Small intestine (tissue), 7 donors: ENCODE data around the gene SEMA5A. TPM values are rescaled to one million over a fixed set of nuclear protein-coding genes. Genes with fewer than 3 reads are reported as not detected.

ENCODE experiments used
- DNase-seq, 2 donors: peaks; one replicate each; pipeline versions ENCODE4 v3.0.0 to v3.0.0-alpha.2; 2013
- FAIRE-seq: peaks from 2 replicates; lab custom pipeline; 2012; peaks lifted over from hg19 to GRCh38; lab: Jason Lieb, UNC
- H3K27ac ChIP-seq, 3 donors: one replicate each; pipeline ENCODE4 v1.5.1; 2013; ENCODE audit warnings: low read length in 2 of 3, mild to moderate bottlenecking in 2 of 3, control low read depth in 1 of 3, inconsistent platforms in 1 of 3, low read depth in 1 of 3, moderate library complexity in 1 of 3
- H3K27me3 ChIP-seq, 3 donors: one replicate each; pipeline ENCODE4 v1.6.1; 2013; ENCODE audit warnings: low read length in 3 of 3, inconsistent platforms in 1 of 3; ENCODE audit not compliant: control insufficient read depth in 3 of 3, insufficient read depth in 3 of 3
- H3K36me3 ChIP-seq, 3 donors: one replicate each; pipeline ENCODE4 v1.6.1; 2013; ENCODE audit warnings: low read length in 3 of 3, inconsistent platforms in 1 of 3, low read depth in 1 of 3, mild to moderate bottlenecking in 1 of 3, moderate library complexity in 1 of 3; ENCODE audit not compliant: control insufficient read depth in 3 of 3, insufficient read depth in 2 of 3
- H3K4me1 ChIP-seq, 3 donors: one replicate each; pipeline ENCODE4 v1.6.1; 2013; ENCODE audit warnings: low read length in 2 of 3, inconsistent platforms in 1 of 3, low read depth in 1 of 3, mild to moderate bottlenecking in 1 of 3, moderate library complexity in 1 of 3; ENCODE audit not compliant: control insufficient read depth in 3 of 3, insufficient read depth in 2 of 3
- H3K4me3 ChIP-seq, 3 donors: one replicate each; pipeline ENCODE4 v1.5.1; 2013; ENCODE audit warnings: low read length in 3 of 3, control low read depth in 1 of 3, inconsistent platforms in 1 of 3, low read depth in 1 of 3, mild to moderate bottlenecking in 1 of 3, moderate library complexity in 1 of 3
- H3K9me3 ChIP-seq, 2 donors: one replicate each; pipeline ENCODE4 v1.6.1; 2013; ENCODE audit warnings: low read depth in 1 of 2, low read length in 1 of 2; ENCODE audit not compliant: control insufficient read depth in 2 of 2, insufficient read depth in 1 of 2
- WGBS, 3 donors: extraction: QIAGEN DNeasy Blood & Tissue Kit; methylation state at CpG; one replicate each; pipeline ENCODE4 v1.1.7; 2013; 5-methylcytosine and 5-hydroxymethylcytosine counted together
- polyA plus RNA-seq, 4 donors: library from polyadenylated mRNA; stranded (reverse) in 3 of 4; unstranded in 1 of 4; fragments of 200-250 nt in 3 of 4; fragments of 120-200 nt in 1 of 4; gene quantifications; one replicate each; pipeline versions ENCODE4 v1.2.1 to v1.2.3, GENCODE V29; 2013
- donor health status: healthy with polysubstance abuse.
- donor health status: control.
- donor health status: control.
- donor health status: Bipolar disorder and iron deficiency.
- donor health status: healthy.

Gene SEMA5A
- polyA plus RNA-seq, 4 donors: 0.45 to 11.1 (median 1.2) TPM

- FAIRE-seq (no peak), DNase-seq (no peak)
- Histone ChIP-seq H3K4me1 (peaks cover 0 to 3% (median 0%) of the 10 kb centered on the region in 3 donors), H3K4me3 (no peak overlapping the region), H3K27me3 (no peaks in the 10 kb centered on the region), H3K9me3 (no peaks in the 10 kb centered on the region), H3K27ac (no peak overlapping the region), H3K36me3 (no peaks in the 10 kb centered on the region)
- 80 to 94% (median 87%) methylated on average over 3 of the region's 3 CpGs for WGBS, 3 donors
Observed at GRCh38 chr5:9320652-9321051, 225.2 kb downstream of the SEMA5A start.

- 78 to 93% (median 85%) methylated on average over 6 of the region's 6 CpGs for WGBS, 3 donors
- no peak overlapping the region for H3K4me3 ChIP-seq
- no peak for DNase-seq
- H3K27ac ChIP-seq: no peak overlapping the region
- no peak for FAIRE-seq
- H3K27me3 ChIP-seq: no peaks in the 10 kb centered on the region
- no peaks in the 10 kb centered on the region for H3K9me3 ChIP-seq
- H3K4me1 ChIP-seq: no peaks in the 10 kb centered on the region
- H3K36me3 ChIP-seq: no peaks in the 10 kb centered on the region
Observed at GRCh38 chr5:9318031-9318430, 227.8 kb downstream of the SEMA5A start.

- Histone ChIP-seq H3K9me3 (no peaks in the 10 kb centered on the region), H3K4me3 (no peak overlapping the region), H3K27ac (no peak overlapping the region), H3K27me3 (no peaks in the 10 kb centered on the region), H3K36me3 (no peaks in the 10 kb centered on the region), H3K4me1 (no peaks in the 10 kb centered on the region)
- FAIRE-seq (no peak), DNase-seq (no peak)
Observed at GRCh38 chr5:9316733-9317132, 229.1 kb downstream of the SEMA5A start.

GRCh38 chr5:9316041-9316440, 229.8 kb downstream of the SEMA5A start:
- Histone ChIP-seq H3K9me3 (no peaks in the 10 kb centered on the region), H3K4me1 (no peaks in the 10 kb centered on the region), H3K36me3 (no peaks in the 10 kb centered on the region), H3K4me3 (no peak overlapping the region), H3K27me3 (no peaks in the 10 kb centered on the region), H3K27ac (no peak overlapping the region)
- WGBS, 3 donors: 76 to 85% (median 79%) methylated on average over 3 of the region's 3 CpGs
- FAIRE-seq (no peak), DNase-seq (no peak)

- Histone ChIP-seq H3K36me3 (no peaks in the 10 kb centered on the region), H3K4me1 (no peaks in the 10 kb centered on the region), H3K4me3 (no peak overlapping the region), H3K27me3 (no peaks in the 10 kb centered on the region), H3K9me3 (no peaks in the 10 kb centered on the region), H3K27ac (no peak overlapping the region)
- 75 to 91% (median 79%) methylated on average over 6 of the region's 6 CpGs for WGBS, 3 donors
- DNase-seq (no peak), FAIRE-seq (no peak)
Observed at GRCh38 chr5:9314558-9314957, 231.3 kb downstream of the SEMA5A start.

GRCh38 chr5:9313751-9314150, 232.1 kb downstream of the SEMA5A start:
- FAIRE-seq: no peak
- H3K9me3 ChIP-seq: no peaks in the 10 kb centered on the region

GRCh38 chr5:9307150-9307549, 238.7 kb downstream of the SEMA5A start:
- DNase-seq: no peak
- Histone ChIP-seq H3K27me3 (no peaks in the 10 kb centered on the region), H3K9me3 (no peaks in the 10 kb centered on the region), H3K4me1 (no peaks in the 10 kb centered on the region), H3K27ac (no peak overlapping the region), H3K36me3 (no peaks in the 10 kb centered on the region), H3K4me3 (no peak overlapping the region)
- no peak for FAIRE-seq

More at GRCh38 chr5:9313751-9314150, 232.1 kb downstream of the SEMA5A start:
- no peak for DNase-seq
- H3K4me3 ChIP-seq: no peak overlapping the region
- no peak overlapping the region for H3K27ac ChIP-seq
- H3K27me3 ChIP-seq: no peaks in the 10 kb centered on the region
- no peaks in the 10 kb centered on the region for H3K4me1 ChIP-seq
- H3K36me3 ChIP-seq: no peaks in the 10 kb centered on the region

GRCh38 chr5:9302218-9302617, 243.7 kb downstream of the SEMA5A start:
- Histone ChIP-seq H3K4me3 (no peak overlapping the region), H3K27me3 (no peaks in the 10 kb centered on the region), H3K9me3 (no peaks in the 10 kb centered on the region), H3K27ac (no peak overlapping the region), H3K36me3 (no peaks in the 10 kb centered on the region), H3K4me1 (no peaks in the 10 kb centered on the region)
- FAIRE-seq (no peak), DNase-seq (no peak)
- WGBS, 3 donors: 88 to 91% (median 91%) methylated on average over 2 of the region's 2 CpGs

GRCh38 chr5:9301200-9301599, 244.7 kb downstream of the SEMA5A start:
- FAIRE-seq (no peak), DNase-seq (no peak)
- H3K9me3 ChIP-seq: no peaks in the 10 kb centered on the region
- WGBS, 3 donors: 75 to 90% (median 82%) methylated on average over 6 of the region's 6 CpGs
- H3K27me3 ChIP-seq: no peaks in the 10 kb centered on the region
- H3K27ac ChIP-seq: no peak overlapping the region
- H3K4me1 ChIP-seq: no peaks in the 10 kb centered on the region
- H3K4me3 ChIP-seq: no peak overlapping the region
- H3K36me3 ChIP-seq: no peaks in the 10 kb centered on the region
